ENCODE results near the gene ANAPC15. TPM values are rescaled to one million over a fixed set of nuclear protein-coding genes. Genes with fewer than 3 reads are reported as not detected.

Gene ANAPC15
- total RNA-seq, 1 experiment from 2014 or later: 65.6 TPM

- no peaks in the 10 kb centered on the region for H3K27me3 ChIP-seq (ENCODE audit: insufficient read depth, low read length)
- TF ChIP-seq TCF7L2 (IDR thresholded peaks at IDR 0.05; ENCODE audit: borderline replicate concordance, extremely low read depth, insufficient read depth, insufficient read length) (no peak), SIN3A (IDR thresholded peaks at IDR 0.05; ENCODE audit: low read depth) (no peak), SP1 (IDR thresholded peaks at IDR 0.05; ENCODE audit: low read depth) (no peak), POLR2AphosphoS5 (IDR thresholded peaks at IDR 0.05; ENCODE audit: low read depth, low read length) (no peak), CBX3 (IDR thresholded peaks at IDR 0.05; ENCODE audit: low read depth) (no peak), YY1 (IDR thresholded peaks at IDR 0.05; ENCODE audit: extremely low read depth, insufficient replicate concordance, low read depth, low read length) (no peak), CTCF (IDR thresholded peaks at IDR 0.05 in 2 of 3, conservative IDR thresholded peaks at IDR 0.05 in 1 of 3; ENCODE audit: borderline replicate concordance in 1 of 3, insufficient read depth in 1 of 3, low read depth in 2 of 3, low read length in 2 of 3) (no peak), ELF1 (IDR thresholded peaks at IDR 0.05; ENCODE audit: borderline replicate concordance, low read depth) (no peak), POLR2A (IDR thresholded peaks at IDR 0.05; ENCODE audit: borderline replicate concordance, extremely low read depth, insufficient read depth, insufficient read length) (no peak)
- H3K36me3 ChIP-seq (ENCODE audit: control insufficient read depth in 1 of 2, insufficient read depth in 2 of 2, low read length in 2 of 2): no peaks in the 10 kb centered on the region
- no peaks in the 10 kb centered on the region for H4K20me1 ChIP-seq (ENCODE audit: insufficient read depth)
- no peak overlapping the region for H2AFZ ChIP-seq (ENCODE audit: low read depth, low read length, poor library complexity, severe bottlenecking)
- RAD21 ChIA-PET (ENCODE audit: low non-redundant PET in 1 of 2, low total read pairs in 2 of 2, uncharacterized antibody in 2 of 2, unreplicated experiment in 2 of 2): no interaction called here
- POLR2A ChIA-PET: no interaction called here
- H3K27ac ChIP-seq (ENCODE audit: low read depth, low read length): no peak overlapping the region
- no peak for ATAC-seq
- H3K4me1 ChIP-seq (ENCODE audit: control insufficient read depth in 1 of 2, insufficient read depth in 2 of 2, low read length in 2 of 2): peaks cover 2 to 23% of the 10 kb centered on the region in 2 experiments; a peak in 3 of 4 replicates
- BruUV-seq (replicated peaks): no TSS peak
- H3K9me3 ChIP-seq (ENCODE audit: control insufficient read depth in 1 of 2, insufficient read depth in 1 of 2, low read depth in 1 of 2, low read length in 2 of 2): no peaks in the 10 kb centered on the region
- intact Hi-C loops (cut with micrococcal nuclease): no loop called here
- no peak overlapping the region for H3K9ac ChIP-seq (ENCODE audit: low read length)
- peaks cover 17% of the 10 kb centered on the region for H3K79me2 ChIP-seq (ENCODE audit: insufficient read depth, low read length)
- CTCF ChIA-PET: no interaction called here
- H3K4me2 ChIP-seq (ENCODE audit: low read length): no peak overlapping the region
- no peaks in the 10 kb centered on the region for H3K9me2 ChIP-seq (ENCODE audit: insufficient read depth)
- no peak overlapping the region for H3K4me3 ChIP-seq (replicated peaks in 1 of 2; ENCODE audit: low read depth in 1 of 2, low read length in 2 of 2)
- no peak for DNase-seq (ENCODE audit: low read depth, low spot score)
These were observed 29.1 kb downstream of the ANAPC15 start for GRCh38 chr11:72083414-72083813.

Data from HCT116 (cell line).